ENCODE data around the gene NXT2. TPM values are rescaled to one million over a fixed set of nuclear protein-coding genes. Genes with fewer than 3 reads are reported as not detected.

The NXT2 gene
- total and polyA plus RNA-seq, 9 of the 15 experiments (the other 6 are each of a cell fraction or from before 2014, with no cell fraction given), result 6.1 to 29.6 (median 14.2) TPM

DNA sequence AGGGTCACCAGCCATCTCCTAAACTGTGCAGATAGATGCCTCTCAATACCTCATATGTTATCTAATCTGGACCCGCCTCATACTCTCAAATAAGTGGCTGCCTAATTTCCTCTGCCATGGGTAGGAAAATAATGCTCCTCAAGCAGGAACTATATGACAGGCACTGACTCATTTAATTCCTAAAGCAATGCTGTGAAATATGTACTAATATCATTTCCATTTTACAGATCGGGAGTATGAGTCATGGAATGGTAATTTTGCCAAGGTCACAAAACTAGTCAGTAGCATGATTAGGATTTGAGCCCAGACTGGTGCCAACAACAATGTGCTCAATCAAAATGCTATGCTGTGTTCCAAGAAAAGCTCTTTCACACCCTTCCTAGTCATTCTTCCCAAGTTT, 3.0 kb upstream of the NXT2 start (continued):
- TF ChIP-seq, protein P1, sequence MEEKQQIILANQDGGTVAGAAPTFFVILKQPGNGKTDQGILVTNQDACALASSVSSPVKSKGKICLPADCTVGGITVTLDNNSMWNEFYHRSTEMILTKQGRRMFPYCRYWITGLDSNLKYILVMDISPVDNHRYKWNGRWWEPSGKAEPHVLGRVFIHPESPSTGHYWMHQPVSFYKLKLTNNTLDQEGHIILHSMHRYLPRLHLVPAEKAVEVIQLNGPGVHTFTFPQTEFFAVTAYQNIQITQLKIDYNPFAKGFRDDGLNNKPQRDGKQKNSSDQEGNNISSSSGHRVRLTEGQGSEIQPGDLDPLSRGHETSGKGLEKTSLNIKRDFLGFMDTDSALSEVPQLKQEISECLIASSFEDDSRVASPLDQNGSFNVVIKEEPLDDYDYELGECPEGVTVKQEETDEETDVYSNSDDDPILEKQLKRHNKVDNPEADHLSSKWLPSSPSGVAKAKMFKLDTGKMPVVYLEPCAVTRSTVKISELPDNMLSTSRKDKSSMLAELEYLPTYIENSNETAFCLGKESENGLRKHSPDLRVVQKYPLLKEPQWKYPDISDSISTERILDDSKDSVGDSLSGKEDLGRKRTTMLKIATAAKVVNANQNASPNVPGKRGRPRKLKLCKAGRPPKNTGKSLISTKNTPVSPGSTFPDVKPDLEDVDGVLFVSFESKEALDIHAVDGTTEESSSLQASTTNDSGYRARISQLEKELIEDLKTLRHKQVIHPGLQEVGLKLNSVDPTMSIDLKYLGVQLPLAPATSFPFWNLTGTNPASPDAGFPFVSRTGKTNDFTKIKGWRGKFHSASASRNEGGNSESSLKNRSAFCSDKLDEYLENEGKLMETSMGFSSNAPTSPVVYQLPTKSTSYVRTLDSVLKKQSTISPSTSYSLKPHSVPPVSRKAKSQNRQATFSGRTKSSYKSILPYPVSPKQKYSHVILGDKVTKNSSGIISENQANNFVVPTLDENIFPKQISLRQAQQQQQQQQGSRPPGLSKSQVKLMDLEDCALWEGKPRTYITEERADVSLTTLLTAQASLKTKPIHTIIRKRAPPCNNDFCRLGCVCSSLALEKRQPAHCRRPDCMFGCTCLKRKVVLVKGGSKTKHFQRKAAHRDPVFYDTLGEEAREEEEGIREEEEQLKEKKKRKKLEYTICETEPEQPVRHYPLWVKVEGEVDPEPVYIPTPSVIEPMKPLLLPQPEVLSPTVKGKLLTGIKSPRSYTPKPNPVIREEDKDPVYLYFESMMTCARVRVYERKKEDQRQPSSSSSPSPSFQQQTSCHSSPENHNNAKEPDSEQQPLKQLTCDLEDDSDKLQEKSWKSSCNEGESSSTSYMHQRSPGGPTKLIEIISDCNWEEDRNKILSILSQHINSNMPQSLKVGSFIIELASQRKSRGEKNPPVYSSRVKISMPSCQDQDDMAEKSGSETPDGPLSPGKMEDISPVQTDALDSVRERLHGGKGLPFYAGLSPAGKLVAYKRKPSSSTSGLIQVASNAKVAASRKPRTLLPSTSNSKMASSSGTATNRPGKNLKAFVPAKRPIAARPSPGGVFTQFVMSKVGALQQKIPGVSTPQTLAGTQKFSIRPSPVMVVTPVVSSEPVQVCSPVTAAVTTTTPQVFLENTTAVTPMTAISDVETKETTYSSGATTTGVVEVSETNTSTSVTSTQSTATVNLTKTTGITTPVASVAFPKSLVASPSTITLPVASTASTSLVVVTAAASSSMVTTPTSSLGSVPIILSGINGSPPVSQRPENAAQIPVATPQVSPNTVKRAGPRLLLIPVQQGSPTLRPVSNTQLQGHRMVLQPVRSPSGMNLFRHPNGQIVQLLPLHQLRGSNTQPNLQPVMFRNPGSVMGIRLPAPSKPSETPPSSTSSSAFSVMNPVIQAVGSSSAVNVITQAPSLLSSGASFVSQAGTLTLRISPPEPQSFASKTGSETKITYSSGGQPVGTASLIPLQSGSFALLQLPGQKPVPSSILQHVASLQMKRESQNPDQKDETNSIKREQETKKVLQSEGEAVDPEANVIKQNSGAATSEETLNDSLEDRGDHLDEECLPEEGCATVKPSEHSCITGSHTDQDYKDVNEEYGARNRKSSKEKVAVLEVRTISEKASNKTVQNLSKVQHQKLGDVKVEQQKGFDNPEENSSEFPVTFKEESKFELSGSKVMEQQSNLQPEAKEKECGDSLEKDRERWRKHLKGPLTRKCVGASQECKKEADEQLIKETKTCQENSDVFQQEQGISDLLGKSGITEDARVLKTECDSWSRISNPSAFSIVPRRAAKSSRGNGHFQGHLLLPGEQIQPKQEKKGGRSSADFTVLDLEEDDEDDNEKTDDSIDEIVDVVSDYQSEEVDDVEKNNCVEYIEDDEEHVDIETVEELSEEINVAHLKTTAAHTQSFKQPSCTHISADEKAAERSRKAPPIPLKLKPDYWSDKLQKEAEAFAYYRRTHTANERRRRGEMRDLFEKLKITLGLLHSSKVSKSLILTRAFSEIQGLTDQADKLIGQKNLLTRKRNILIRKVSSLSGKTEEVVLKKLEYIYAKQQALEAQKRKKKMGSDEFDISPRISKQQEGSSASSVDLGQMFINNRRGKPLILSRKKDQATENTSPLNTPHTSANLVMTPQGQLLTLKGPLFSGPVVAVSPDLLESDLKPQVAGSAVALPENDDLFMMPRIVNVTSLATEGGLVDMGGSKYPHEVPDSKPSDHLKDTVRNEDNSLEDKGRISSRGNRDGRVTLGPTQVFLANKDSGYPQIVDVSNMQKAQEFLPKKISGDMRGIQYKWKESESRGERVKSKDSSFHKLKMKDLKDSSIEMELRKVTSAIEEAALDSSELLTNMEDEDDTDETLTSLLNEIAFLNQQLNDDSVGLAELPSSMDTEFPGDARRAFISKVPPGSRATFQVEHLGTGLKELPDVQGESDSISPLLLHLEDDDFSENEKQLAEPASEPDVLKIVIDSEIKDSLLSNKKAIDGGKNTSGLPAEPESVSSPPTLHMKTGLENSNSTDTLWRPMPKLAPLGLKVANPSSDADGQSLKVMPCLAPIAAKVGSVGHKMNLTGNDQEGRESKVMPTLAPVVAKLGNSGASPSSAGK (IDR thresholded peaks at IDR 0.05), result no peak
- TF ChIP-seq THRAP3 (IDR thresholded peaks at IDR 0.05; ENCODE audit: borderline replicate concordance), result no peak
- no peak for TF ChIP-seq FOXA3 (CRISPR knock-in tag; conservative IDR thresholded peaks at IDR 0.05 in 1 of 2, IDR thresholded peaks at IDR 0.05 in 1 of 2)
